ENCODE results near the gene TSPAN18.

- no peak for TF ChIP-seq CTCF (IDR thresholded peaks at IDR 0.05; ENCODE audit: poor library complexity)
- no peak for TF ChIP-seq EZH2 (IDR thresholded peaks at IDR 0.05; ENCODE audit: borderline replicate concordance)
- no peak for TF ChIP-seq EZH2phosphoT487 (IDR thresholded peaks at IDR 0.05; ENCODE audit: low read depth, severe bottlenecking, unreplicated experiment)
These were observed 105.7 kb downstream of the TSPAN18 start for GRCh38 chr11:44832452-44832851.
